ENCODE measurements around the gene CLDN20.
"Not testable (repeated sequence)": the region's sequence is repeated elsewhere in the genome, so short reads cannot be mapped to it uniquely, and the experiment has no call there.

CLDN20 gene

DNA sequence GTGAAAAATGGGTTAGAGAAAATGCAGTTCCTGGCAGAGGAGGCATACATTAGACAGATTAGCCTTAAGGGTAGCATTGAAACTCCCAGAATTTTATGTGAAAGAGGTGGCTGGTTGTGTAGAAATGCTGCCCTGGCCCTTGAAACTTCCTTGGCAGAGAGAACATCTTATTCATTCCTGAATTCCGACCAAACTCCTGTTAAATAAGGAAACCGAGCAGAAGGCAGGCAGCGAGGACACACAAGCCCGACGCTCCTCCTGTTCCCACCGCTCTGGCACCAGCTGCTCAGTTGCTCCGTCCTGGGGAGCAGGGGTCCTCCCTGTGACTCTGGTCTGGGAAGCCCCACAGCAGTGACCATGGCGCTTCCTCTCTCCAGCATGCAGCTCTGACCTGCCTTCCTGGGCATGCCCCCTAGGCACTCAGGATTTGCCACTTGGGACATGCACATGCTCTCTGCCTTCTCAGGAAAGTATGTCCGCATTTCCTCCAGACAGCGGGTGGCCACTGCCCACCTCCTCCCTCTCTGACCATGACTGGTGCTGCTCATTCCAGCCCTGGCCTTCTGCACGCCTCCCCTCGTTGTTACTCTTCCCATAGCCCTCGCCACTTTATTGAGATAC is 35.2 kb upstream of the CLDN20 start:
- Histone ChIP-seq H3K4me3 (ENCODE audit: low read depth, low read length) (no peak overlapping the region), H3K36me3 (ENCODE audit: control insufficient read depth in 2 of 2, insufficient read depth in 1 of 2, low read length in 2 of 2) (no peaks in the 10 kb centered on the region), H3K4me1 (ENCODE audit: control insufficient read depth, insufficient read depth, low read length) (no peaks in the 10 kb centered on the region), H3K27ac (ENCODE audit: extremely low read depth, low read depth, low read length) (no peak overlapping the region), H3K9me3 (ENCODE audit: control insufficient read depth, insufficient read depth, low read depth, low read length) (no peaks in the 10 kb centered on the region)
- TF ChIP-seq PRDM4 (tag by site-specific recombination; IDR thresholded peaks at IDR 0.05) (peak; percentile 69), ZNF19 (tag by site-specific recombination; IDR thresholded peaks at IDR 0.05; ENCODE audit: low read depth) (no peak)
- CTCF ChIA-PET = no interaction called here
- POLR2A ChIA-PET = no interaction called here

DNA sequence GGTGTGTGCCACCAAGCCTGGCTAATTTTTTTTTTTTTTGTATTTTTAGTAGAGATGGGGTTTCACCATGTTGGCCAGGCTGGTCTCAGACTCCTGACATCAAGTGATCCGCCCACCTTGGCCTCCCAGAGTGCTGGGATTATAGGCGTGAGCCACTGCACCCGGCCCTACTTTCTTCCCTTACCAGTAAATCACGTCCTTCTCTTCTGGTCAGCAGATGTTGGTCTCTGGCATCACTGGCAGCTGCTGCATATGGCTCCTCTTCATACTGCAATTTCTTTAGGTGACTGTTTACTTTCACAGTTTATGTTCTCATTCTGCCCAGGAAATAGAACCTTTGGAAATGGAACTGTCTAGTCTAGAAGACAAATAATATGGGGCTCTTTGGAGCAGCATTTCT is 32.8 kb upstream of the CLDN20 start:
- POLR2A ChIA-PET; H3K4me1 ChIP-seq (ENCODE audit: control insufficient read depth, insufficient read depth, low read length); H3K9me3 ChIP-seq (ENCODE audit: control insufficient read depth, insufficient read depth, low read depth, low read length); H3K4me3 ChIP-seq (ENCODE audit: low read depth, low read length); H3K36me3 ChIP-seq (ENCODE audit: control insufficient read depth in 2 of 2, insufficient read depth in 1 of 2, low read length in 2 of 2); CTCF ChIA-PET; H3K27ac ChIP-seq (ENCODE audit: extremely low read depth, low read depth, low read length): not testable (repeated sequence)

- no peak overlapping the region for H3K4me3 ChIP-seq (ENCODE audit: low read depth, low read length)
- no peak for TF ChIP-seq IKZF3 (tag by site-specific recombination; IDR thresholded peaks at IDR 0.05)
- no peak for TF ChIP-seq ZNF416 (tag by site-specific recombination; IDR thresholded peaks at IDR 0.05)
- TF ChIP-seq, protein P1, sequence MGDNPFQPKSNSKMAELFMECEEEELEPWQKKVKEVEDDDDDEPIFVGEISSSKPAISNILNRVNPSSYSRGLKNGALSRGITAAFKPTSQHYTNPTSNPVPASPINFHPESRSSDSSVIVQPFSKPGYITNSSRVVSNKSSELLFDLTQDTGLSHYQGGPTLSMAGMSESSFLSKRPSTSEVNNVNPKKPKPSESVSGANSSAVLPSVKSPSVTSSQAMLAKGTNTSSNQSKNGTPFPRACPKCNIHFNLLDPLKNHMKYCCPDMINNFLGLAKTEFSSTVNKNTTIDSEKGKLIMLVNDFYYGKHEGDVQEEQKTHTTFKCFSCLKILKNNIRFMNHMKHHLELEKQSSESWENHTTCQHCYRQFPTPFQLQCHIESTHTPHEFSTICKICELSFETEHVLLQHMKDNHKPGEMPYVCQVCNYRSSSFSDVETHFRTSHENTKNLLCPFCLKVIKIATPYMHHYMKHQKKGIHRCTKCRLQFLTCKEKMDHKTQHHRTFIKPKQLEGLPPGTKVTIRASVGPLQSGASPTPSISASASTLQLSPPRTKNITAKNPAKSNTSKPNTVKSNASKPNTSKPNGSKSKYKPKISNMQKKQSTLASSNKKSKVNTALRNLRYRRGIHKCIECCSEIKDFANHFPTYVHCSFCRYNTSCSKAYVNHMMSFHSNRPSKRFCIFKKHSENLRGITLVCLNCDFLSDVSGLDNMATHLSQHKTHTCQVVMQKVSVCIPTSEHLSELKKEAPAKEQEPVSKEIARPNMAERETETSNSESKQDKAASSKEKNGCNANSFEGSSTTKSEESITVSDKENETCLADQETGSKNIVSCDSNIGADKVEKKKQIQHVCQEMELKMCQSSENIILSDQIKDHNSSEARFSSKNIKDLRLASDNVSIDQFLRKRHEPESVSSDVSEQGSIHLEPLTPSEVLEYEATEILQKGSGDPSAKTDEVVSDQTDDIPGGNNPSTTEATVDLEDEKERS (tag by site-specific recombination; IDR thresholded peaks at IDR 0.05) = no peak
- no peak for TF ChIP-seq ZNF529 (tag by site-specific recombination; IDR thresholded peaks at IDR 0.05; ENCODE audit: insufficient replicate concordance)
- TF ChIP-seq SCRT2 (tag by site-specific recombination; IDR thresholded peaks at IDR 0.05) = no peak
- TF ChIP-seq ZNF10 (tag by site-specific recombination; IDR thresholded peaks at IDR 0.05) = no peak
- no peak for TF ChIP-seq ZNF155 (tag by site-specific recombination; IDR thresholded peaks at IDR 0.05)
- TF ChIP-seq ZNF248 (tag by site-specific recombination; IDR thresholded peaks at IDR 0.05) = no peak
- no peak for TF ChIP-seq ZNF433 (tag by site-specific recombination; IDR thresholded peaks at IDR 0.05; ENCODE audit: low read depth)
- TF ChIP-seq ZNF398 (tag by site-specific recombination; IDR thresholded peaks at IDR 0.05) = no peak
- TF ChIP-seq SETDB1 (IDR thresholded peaks at IDR 0.05; ENCODE audit: insufficient read length, low read length) = no peak
- TF ChIP-seq ZNF211 (tag by site-specific recombination; IDR thresholded peaks at IDR 0.05; ENCODE audit: low read depth) = no peak
- TF ChIP-seq ZNF830 (tag by site-specific recombination; IDR thresholded peaks at IDR 0.05; ENCODE audit: low read depth) = no peak
- no peaks in the 10 kb centered on the region for H3K4me1 ChIP-seq (ENCODE audit: control insufficient read depth, insufficient read depth, low read length)
- no peaks in the 10 kb centered on the region for H3K36me3 ChIP-seq (ENCODE audit: control insufficient read depth in 2 of 2, insufficient read depth in 1 of 2, low read length in 2 of 2)
- no peak overlapping the region for H3K27ac ChIP-seq (ENCODE audit: extremely low read depth, low read depth, low read length)
- ChIA-PET CTCF (interaction anchor here (1.6 kb wide), 1 partner anchor 15 kb away, joined by 4 read pairs; no protein-coding TSS in a partner anchor), POLR2A (no interaction called here)
- no peaks in the 10 kb centered on the region for H3K9me3 ChIP-seq (ENCODE audit: control insufficient read depth, insufficient read depth, low read depth, low read length)
These were observed 31.0 kb upstream of the CLDN20 start for GRCh38 chr6:155232848-155233247.
